ENCODE measurements around the gene MLC1. TPM values are rescaled to one million over a fixed set of nuclear protein-coding genes. Genes with fewer than 3 reads are reported as not detected.

MLC1 gene
- total RNA-seq, 2 donors from 2014 or later = 0.18 TPM; not detected in 1

GRCh38 chr22:50016308-50016987 is 68.8 kb downstream of the MLC1 start:
- Mint-ChIP-seq H3K4me1 (no peaks in the 10 kb centered on the region), H3K27me3 (ENCODE audit: insufficient read depth) (peaks cover 35% of the 10 kb centered on the region), H3K36me3 (ENCODE audit: low read depth) (no peaks in the 10 kb centered on the region), H3K27ac (no peak overlapping the region), H3K9me3 (no peaks in the 10 kb centered on the region), H3K4me3 (no peak overlapping the region)
- no peak overlapping the region for H3K4me3 ChIP-seq (ENCODE audit: low read length)
- no peaks in the 10 kb centered on the region for H3K4me1 ChIP-seq (ENCODE audit: control insufficient read depth, insufficient read depth, low read length)
- H3K27me3 ChIP-seq (ENCODE audit: control insufficient read depth, insufficient read depth, low read length, poor library complexity, severe bottlenecking) = peaks cover 61% of the 10 kb centered on the region
- H3K36me3 ChIP-seq (ENCODE audit: control insufficient read depth, insufficient read depth, low read length) = no peaks in the 10 kb centered on the region
- no peak for DNase-seq
- H3K9ac ChIP-seq (ENCODE audit: extremely low read depth, low read length, poor library complexity, severe bottlenecking) = no peak overlapping the region
- no peak overlapping the region for H3K27ac ChIP-seq (ENCODE audit: low read depth, low read length)
- TF ChIP-seq, protein P1, sequence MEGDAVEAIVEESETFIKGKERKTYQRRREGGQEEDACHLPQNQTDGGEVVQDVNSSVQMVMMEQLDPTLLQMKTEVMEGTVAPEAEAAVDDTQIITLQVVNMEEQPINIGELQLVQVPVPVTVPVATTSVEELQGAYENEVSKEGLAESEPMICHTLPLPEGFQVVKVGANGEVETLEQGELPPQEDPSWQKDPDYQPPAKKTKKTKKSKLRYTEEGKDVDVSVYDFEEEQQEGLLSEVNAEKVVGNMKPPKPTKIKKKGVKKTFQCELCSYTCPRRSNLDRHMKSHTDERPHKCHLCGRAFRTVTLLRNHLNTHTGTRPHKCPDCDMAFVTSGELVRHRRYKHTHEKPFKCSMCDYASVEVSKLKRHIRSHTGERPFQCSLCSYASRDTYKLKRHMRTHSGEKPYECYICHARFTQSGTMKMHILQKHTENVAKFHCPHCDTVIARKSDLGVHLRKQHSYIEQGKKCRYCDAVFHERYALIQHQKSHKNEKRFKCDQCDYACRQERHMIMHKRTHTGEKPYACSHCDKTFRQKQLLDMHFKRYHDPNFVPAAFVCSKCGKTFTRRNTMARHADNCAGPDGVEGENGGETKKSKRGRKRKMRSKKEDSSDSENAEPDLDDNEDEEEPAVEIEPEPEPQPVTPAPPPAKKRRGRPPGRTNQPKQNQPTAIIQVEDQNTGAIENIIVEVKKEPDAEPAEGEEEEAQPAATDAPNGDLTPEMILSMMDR (conservative IDR thresholded peaks at IDR 0.05) = no peak
- 93 to 94% methylated on average over 17 to 20 of the region's 20 CpGs for WGBS, 2 experiments (ENCODE audit: insufficient coverage in 1 of 2, insufficient read length in 1 of 2)
- no peaks in the 10 kb centered on the region for H3K9me3 ChIP-seq (ENCODE audit: control insufficient read depth, low read length)

DNA sequence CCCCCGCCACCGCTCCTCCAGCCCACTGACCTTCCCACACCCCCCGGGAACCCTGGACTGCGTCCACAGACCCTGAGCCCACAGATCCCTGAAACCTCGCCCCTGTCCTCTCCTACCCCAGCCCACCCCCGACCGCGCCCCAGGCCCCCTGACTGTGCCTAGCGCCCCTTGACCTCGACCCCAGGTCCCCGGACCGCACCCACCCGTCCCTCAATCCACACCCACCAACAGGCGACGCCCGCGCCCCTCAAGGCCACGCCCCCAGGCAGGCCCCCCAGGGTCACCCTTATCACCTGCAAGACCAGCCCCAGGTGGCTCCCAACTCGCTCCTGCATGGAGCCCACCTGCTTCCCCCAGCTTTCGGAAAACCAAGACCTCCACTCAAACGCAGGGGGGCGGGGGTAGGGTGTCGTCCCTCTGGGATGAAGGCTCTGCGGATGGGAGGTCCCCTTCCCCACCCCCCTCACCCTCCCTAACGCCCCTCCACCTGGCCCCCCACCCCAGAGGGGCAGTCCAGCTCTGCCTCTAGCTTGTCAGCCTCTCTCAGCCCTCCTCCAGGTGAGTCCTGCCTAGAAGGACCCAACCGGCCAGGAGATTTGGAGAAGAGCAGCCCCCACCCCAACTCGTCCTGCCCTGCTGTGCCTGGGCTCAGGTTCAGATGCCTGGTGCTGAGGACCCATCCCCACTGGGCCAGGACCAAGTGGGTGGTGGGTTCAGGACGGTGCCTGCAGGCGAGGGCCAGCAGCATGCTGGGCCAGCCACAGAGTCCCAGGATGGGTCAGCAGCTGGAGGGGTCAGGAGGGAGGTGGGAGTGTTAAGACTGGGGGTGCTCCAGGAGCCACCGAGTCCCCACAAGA is 69.5 kb downstream of the MLC1 start:
- Mint-ChIP-seq H3K27me3 (ENCODE audit: insufficient read depth) (peaks cover 37% of the 10 kb centered on the region), H3K4me1 (no peaks in the 10 kb centered on the region)
- H3K27me3 ChIP-seq (ENCODE audit: control insufficient read depth, insufficient read depth, low read length, poor library complexity, severe bottlenecking) = peaks cover 68% of the 10 kb centered on the region

DNA sequence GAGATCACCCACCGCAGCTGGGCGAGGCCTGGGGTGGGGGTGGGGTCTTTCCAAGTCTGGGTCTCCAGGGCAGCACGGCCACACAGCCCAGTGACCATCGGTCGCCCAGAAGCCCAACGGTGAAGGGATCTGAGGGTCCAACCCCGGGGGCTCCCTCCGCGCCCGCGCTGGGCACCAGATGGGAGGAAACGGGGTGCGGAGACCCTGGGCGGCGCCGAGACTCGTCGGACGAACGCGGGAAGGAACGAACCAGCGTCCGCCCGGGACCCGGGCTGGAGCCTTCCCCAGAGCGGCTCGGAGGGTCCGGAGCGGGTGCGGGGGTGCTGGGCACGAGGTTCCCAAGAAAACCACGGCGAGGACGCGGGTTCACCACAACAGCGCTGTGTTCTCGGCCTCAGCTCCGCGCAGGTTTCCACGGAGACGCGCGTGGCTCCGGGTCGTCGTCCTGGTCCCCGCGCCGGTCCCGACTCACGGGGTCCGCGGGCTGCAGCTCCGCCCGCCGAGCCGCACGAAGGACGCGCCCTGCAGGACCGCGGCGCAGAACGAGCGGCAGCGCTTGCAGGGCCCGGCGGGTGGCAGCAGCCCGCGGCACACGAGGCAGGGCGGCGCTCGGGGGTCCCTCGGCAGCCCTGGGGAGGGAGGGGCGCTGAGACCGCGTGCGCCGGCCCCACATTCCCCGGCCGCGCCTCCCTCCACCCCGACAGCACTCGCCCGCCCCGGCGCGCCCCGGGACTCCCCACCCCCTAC is 70.4 kb downstream of the MLC1 start:
- DNase-seq = peak; percentile 50
- H3K36me3 ChIP-seq (ENCODE audit: control insufficient read depth, insufficient read depth, low read length) = no peaks in the 10 kb centered on the region
- H3K4me3 ChIP-seq (ENCODE audit: low read length) = no peak overlapping the region
- no peaks in the 10 kb centered on the region for H3K4me1 ChIP-seq (ENCODE audit: control insufficient read depth, insufficient read depth, low read length)
- WGBS, 2 experiments (ENCODE audit: insufficient coverage in 1 of 2, insufficient read length in 1 of 2) = 12 to 13% methylated on average over 40 to 76 of the region's 91 CpGs
- peaks cover 75% of the 10 kb centered on the region for H3K27me3 ChIP-seq (ENCODE audit: control insufficient read depth, insufficient read depth, low read length, poor library complexity, severe bottlenecking)
- H3K27ac Mint-ChIP-seq = no peak overlapping the region
- no peaks in the 10 kb centered on the region for H3K4me1 Mint-ChIP-seq
- no peaks in the 10 kb centered on the region for H3K9me3 ChIP-seq (ENCODE audit: control insufficient read depth, low read length)
- no peak overlapping the region for H3K27ac ChIP-seq (ENCODE audit: low read depth, low read length)
- no peak overlapping the region for H3K9ac ChIP-seq (ENCODE audit: extremely low read depth, low read length, poor library complexity, severe bottlenecking)
- TF ChIP-seq, protein P1 (conservative IDR thresholded peaks at IDR 0.05) = no peak
- no peak overlapping the region for H3K4me3 Mint-ChIP-seq
- H3K36me3 Mint-ChIP-seq (ENCODE audit: low read depth) = no peaks in the 10 kb centered on the region
- no peaks in the 10 kb centered on the region for H3K9me3 Mint-ChIP-seq
- peaks cover 39% of the 10 kb centered on the region for H3K27me3 Mint-ChIP-seq (ENCODE audit: insufficient read depth)

More for the DNA sequence above, 69.5 kb downstream of the MLC1 start:
- Mint-ChIP-seq H3K4me3 (no peak overlapping the region), H3K27ac (no peak overlapping the region), H3K36me3 (ENCODE audit: low read depth) (no peaks in the 10 kb centered on the region), H3K9me3 (no peaks in the 10 kb centered on the region)
- no peak overlapping the region for H3K4me3 ChIP-seq (ENCODE audit: low read length)
- H3K27ac ChIP-seq (ENCODE audit: low read depth, low read length) = no peak overlapping the region
- TF ChIP-seq, protein P1 (conservative IDR thresholded peaks at IDR 0.05) = no peak
- H3K4me1 ChIP-seq (ENCODE audit: control insufficient read depth, insufficient read depth, low read length) = no peaks in the 10 kb centered on the region
- H3K9ac ChIP-seq (ENCODE audit: extremely low read depth, low read length, poor library complexity, severe bottlenecking) = no peak overlapping the region
- 72 to 85% methylated on average over 4 to 23 of the region's 30 CpGs for WGBS, 2 experiments (ENCODE audit: insufficient coverage in 1 of 2, insufficient read length in 1 of 2)
- no peaks in the 10 kb centered on the region for H3K9me3 ChIP-seq (ENCODE audit: control insufficient read depth, low read length)
- DNase-seq = peak; percentile 46
- no peaks in the 10 kb centered on the region for H3K36me3 ChIP-seq (ENCODE audit: control insufficient read depth, insufficient read depth, low read length)

Measured in endodermal cell (in vitro differentiated cells).